GM12872 (cell line): ENCODE data around the gene PSMA8.

Experiments used
- TF ChIP-seq, protein P1 (sequence below): IDR thresholded peaks from 3 replicates; pipeline ENCODE4 v1.5.1; 2011; ENCODE audit warnings: low read depth, mild to moderate bottlenecking, low read length, moderate library complexity; ENCODE audit not compliant: insufficient read depth

Gene PSMA8

DNA sequence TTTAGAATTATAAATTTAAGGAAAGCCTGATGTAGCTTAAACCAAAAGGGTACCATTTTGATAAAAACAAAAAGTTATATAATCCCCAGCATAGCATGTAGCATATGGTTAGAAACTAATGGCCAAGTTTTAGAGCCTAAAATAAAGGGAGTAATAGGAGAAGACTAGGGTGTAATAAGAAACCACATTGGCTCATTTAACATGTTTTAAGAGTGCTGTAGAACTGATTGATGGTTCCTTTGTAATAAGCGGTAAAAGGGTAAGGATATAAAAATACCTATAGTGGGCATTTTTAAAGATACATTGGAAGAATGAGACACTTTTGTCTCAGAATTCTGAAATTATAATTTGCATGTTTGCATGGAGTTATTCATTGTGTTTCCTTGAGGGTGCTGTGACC is 1.9 kb downstream of the PSMA8 start:
- TF ChIP-seq, protein P1, sequence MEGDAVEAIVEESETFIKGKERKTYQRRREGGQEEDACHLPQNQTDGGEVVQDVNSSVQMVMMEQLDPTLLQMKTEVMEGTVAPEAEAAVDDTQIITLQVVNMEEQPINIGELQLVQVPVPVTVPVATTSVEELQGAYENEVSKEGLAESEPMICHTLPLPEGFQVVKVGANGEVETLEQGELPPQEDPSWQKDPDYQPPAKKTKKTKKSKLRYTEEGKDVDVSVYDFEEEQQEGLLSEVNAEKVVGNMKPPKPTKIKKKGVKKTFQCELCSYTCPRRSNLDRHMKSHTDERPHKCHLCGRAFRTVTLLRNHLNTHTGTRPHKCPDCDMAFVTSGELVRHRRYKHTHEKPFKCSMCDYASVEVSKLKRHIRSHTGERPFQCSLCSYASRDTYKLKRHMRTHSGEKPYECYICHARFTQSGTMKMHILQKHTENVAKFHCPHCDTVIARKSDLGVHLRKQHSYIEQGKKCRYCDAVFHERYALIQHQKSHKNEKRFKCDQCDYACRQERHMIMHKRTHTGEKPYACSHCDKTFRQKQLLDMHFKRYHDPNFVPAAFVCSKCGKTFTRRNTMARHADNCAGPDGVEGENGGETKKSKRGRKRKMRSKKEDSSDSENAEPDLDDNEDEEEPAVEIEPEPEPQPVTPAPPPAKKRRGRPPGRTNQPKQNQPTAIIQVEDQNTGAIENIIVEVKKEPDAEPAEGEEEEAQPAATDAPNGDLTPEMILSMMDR: no peak

DNA sequence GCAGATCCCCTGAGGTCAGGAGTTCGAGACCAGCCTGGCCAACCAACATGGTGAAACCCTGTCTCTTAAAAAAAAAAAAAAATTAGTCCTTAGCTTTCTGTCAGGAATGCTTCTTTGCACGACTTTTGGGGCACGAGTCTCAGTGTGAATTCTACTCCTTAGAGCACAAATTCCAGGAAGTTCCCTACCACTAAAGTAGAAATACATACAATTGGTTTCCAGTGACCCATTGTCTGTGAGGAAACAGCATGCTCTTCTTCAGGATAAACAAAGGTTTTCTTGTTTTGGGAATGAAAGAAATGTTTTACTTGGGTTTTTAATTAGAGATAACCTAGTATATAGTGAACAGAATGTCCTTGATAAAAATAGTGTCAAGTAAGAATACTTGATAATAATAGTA is 23.7 kb downstream of the PSMA8 start:
- TF ChIP-seq, protein P1: no peak

DNA sequence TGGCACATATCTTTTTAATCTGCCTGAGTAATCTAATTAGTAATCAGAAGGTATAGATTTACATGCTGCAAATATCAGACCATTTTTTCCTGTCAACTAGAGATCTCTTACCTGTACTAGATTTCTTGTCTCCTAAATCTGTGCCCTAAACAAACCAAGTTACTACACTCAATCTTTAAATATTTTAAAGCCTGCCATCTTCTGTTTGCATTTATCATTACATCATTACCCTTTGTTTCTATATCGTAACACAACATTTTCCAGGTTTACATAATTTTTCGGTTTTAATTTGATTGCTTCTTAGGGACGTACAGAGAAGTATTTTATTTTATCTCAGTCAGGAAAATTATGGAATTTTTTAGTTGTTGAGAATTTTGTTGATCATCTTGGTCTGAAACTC is 25.7 kb downstream of the PSMA8 start:
- TF ChIP-seq, protein P1: no peak; the same call in 2 of the 3 replicates

DNA sequence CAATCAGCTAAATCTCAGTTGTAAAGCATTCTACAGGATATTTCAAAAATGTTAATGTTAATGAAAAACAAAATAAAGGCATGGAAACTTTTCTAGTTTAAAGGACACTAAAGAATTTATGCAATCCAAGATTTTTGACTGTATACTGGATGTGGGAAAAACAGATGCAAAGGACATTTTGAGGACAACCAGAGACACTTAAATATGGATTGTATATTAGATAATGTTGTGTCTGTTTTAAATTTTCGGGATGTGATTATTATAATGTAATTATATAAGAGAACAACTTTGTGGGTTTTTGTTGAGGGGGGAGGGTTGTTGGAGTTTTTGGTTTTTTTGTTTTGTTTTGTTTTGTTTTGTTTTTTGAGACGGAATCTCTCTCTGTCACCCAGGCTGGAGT is 30.9 kb downstream of the PSMA8 start:
- TF ChIP-seq, protein P1: no peak

DNA sequence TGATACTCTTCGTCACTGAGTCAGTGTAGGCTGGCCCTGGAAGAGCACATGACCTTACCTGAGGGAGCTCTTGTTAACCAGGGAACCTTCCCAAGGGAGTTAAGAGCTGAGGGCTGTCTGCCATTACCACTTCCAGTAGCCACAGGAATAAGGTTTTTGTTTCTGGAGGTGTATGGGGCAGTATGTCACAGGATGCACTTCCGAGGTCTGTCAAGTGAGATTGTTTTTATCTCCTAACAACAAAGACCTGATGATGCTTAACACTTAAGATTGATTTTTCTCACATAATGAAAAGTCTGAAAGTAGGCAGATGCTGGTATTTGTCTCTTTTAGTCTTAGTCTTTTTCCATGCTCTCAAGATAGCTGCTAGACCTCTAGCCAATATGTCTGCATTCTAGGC is 41.8 kb downstream of the PSMA8 start:
- TF ChIP-seq, protein P1: no peak

DNA sequence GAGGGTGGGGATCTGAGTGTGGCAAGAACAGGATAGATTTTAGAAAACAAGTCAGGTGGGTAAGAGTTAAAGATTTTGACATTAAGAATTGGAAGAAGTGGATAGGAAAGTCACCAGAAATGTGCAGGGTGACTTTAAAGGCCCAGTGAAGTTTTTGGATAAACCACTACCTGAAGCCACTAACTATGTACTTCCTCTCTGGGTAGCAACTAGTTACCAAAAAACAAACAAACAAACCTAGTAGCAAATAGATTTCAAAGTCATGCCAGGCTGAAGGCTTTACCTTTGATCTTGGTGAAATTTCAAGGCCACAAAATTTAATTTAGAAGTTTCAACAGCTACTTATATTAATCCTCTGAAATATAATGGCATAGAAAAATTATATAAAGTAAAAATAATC is 42.5 kb downstream of the PSMA8 start:
- TF ChIP-seq, protein P1: no peak

DNA sequence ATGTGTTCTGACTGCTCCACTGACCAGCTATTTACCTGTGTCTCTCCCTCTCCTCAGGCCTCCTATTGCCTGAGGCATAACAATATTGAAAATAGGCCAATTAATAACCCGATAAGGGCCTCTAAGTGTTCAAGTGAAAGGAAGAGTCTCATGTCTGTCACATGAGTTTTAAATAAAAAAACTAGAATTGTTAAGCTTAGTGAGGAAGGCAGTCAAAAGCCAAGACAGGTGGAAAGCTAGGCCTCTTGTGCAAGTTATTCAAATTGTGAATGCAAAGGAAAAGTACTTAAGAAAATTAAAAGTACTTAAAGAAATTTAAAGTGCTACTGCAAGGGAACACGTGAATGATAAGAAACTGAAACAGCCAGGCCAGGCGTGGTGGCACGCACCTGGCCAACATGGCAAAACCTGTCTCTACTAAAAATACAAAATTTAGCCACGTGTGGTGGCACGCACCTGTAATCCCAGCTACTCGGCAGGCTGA is 47.7 kb downstream of the PSMA8 start:
- TF ChIP-seq, protein P1: no peak
